Measurements from ENCODE around the gene C1orf35.

C1orf35 gene

GRCh38 chr1:228064741-228065542, 38.2 kb downstream of the C1orf35 start:
- in situ Hi-C loops (cut with MboI; ENCODE audit: low sequenced_read_pairs) = no loop called here

- in situ Hi-C loops (cut with MboI; ENCODE audit: low sequenced_read_pairs) = no loop called here
Measured at GRCh38 chr1:228064296-228064695, 38.8 kb downstream of the C1orf35 start.

DNA sequence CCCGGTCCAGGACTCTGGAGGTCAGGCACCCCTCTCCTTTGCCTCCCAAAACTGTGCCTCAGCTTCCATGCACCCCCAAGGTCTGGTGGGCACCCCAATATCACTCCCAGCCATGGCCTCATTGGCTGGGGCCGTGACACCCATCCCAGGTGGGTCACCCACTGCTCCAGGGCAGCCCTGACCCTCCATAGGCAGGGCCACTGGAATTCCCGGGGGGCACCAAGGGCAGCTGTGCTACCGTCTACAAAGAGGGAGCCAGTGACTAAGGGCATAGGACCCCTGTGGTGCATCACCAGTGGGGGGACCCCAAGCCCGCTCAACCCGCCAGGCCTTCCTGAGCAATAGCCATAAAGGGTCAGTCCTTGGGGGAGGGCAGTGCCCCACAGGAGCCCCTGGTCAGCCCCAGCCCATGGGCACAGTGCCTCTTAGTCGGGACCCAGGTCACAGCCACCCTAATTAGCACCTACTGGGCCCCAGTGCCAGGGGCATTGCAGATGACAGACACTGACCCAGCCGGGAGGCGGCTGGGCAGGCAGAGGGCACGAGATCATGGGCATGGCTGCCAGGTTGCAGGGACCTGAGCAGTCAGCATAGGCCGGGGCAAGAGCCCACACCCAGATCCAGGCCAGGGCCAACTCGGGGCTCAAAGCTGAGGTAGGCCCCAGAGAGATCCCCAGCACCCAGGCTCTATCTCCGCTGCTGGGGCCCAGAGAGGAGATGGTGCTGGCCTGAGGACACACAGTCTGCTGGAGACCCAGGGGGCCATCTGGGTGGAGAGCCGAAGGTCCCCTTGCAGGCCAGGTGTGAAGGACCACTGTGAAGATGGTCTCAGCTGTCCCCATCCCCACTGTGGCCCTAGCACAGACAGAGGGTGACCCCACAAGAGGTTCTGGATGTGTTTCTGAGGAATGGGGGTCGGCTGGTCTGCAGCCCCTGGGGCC, 39.6 kb downstream of the C1orf35 start:
- in situ Hi-C loops (cut with MboI; ENCODE audit: low sequenced_read_pairs) = no loop called here

GRCh38 chr1:228062812-228063211, 40.3 kb downstream of the C1orf35 start:
- in situ Hi-C loops (cut with MboI; ENCODE audit: low sequenced_read_pairs) = no loop called here

DNA sequence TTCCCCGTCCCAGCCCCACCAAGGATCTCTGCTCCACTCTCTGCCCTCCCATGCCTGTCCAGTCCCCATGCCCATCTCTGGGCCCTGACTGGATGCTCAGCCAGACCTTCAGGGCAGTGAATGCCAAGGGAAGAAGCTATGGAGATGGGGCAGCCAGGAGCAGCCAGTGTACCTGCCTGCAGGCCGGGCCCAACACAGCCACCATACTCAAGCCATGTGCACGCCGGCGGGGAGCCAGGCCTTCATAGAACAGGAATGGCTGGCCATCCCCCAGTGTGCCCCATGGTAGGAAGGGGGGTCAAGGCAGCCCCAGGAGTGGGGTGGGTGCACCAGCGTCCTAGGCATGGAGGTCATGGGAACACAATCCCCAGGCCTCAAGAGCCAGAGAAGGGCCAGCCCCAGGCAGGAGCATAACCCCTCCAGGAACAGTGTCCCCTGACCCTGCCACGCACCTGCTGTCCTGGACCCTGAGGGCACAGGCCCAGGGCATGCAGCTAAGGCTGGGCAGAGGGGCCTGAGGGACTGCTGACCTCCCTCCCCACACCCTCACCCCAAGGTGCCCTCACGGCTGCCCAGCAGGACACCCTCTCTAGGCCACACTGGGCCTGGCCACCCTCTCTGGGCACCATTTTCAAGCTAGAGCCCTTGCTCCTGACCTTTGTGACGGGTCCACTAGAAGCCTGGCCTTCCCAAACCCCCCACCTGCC, 40.9 kb downstream of the C1orf35 start:
- in situ Hi-C loops (cut with MboI; ENCODE audit: low sequenced_read_pairs) = no loop called here

DNA sequence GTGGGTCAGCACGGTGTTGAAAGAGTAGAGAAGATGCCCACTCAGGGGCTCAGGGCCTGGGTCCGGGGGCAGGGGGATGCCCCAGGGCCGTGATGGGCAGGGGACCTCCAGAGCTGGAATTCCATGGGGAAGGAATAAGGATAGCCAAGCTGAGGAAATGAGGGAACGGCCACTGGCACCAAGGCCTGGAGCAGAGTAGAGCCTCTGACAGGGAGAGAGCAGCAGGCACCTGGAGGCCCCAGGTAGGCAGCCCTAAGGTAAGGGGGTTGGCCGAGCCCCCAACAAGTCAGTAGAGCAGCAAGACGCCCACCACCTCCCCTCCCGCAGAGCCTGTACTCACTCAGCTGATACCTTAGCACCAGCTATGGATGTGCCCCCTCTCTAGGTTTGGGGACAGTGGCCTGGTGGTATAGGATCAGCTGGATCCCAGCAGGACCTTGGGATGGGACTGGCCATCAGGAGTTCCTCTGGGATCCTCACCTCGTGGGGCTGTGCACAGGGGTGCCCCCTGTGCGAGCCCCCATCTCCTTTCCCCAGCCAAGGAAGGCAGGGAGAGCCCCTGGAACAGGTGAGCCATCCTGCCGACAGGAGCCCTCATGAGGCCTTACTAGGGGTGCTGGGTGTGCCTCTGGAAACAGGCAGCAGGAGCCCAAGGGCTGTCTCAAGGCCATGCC, 41.6 kb downstream of the C1orf35 start:
- in situ Hi-C loops (cut with MboI; ENCODE audit: low sequenced_read_pairs) = no loop called here

DNA sequence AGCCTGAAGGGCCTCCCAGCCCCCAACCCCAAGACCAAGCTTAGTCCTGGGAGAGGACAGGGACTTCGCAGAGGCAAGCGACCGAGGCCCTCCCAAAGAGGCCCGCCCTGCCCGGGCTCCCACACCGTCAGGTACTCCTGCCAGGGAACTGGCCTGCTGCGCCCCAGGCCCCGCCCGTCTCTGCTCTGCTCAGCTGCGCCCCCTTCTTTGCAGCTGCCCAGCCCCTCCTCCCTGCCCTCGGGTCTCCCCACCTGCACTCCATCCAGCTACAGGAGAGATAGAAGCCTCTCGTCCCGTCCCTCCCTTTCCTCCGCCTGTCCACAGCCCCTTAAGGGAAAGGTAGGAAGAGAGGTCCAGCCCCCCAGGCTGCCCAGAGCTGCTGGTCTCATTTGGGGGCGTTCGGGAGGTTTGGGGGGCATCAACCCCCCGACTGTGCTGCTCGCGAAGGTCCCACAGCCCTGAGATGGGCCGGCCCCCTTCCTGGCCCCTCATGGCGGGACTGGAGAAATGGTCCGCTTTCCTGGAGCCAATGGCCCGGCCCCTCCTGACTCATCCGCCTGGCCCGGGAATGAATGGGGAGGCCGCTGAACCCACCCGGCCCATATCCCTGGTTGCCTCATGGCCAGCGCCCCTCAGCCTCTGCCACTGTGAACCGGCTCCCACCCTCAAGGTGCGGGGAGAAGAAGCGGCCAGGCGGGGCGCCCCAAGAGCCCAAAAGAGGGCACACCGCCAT, 42.5 kb downstream of the C1orf35 start:
- in situ Hi-C loops (cut with MboI; ENCODE audit: low sequenced_read_pairs) = no loop called here

- in situ Hi-C loops (cut with MboI; ENCODE audit: low sequenced_read_pairs) = no loop called here
Measured at GRCh38 chr1:228059634-228060457, 43.3 kb downstream of the C1orf35 start.

GRCh38 chr1:228058949-228059633, 44.0 kb downstream of the C1orf35 start:
- in situ Hi-C loops (cut with MboI; ENCODE audit: low sequenced_read_pairs) = no loop called here

DNA sequence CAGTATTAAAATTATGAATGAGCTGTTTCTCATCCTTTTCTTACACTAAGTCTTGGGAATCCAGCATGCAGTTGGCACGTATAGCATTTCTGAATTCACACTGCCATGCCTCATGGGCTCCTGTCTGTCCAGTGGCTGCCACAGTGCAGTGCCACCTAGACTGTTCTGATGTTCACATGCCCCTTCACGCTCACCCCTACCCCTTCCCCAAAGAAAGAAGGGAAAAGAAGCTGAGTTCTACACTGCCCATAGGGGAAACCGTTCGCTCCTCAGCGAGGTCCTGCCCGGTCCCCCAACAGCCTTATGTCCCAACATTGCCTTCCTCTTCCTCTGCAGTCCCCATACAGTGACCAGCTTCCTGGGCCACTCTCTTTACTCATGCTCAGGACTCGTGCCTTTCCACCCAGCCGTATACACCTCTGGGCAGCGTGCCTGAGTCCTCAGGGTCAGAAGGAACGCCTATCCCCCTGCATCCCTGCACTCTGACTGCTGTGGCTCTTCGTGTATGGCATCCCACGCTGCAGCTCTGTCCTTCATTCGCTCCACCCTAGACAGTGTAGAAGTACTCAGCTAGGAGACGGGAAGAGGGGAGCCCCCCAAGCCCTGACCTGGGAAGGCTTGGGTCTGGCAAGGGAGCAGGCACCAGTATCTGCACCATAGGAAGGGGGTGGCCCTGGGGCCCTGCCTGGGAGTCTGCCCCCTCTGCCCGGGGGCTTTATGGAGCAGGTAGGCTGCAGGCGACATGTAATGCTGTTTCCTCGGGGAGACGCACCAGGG, 44.8 kb downstream of the C1orf35 start:
- in situ Hi-C loops (cut with MboI; ENCODE audit: low sequenced_read_pairs) = no loop called here

Measured in HL-60/S4 (cell line).